Heart left ventricle (tissue), 16 donors: ENCODE data around the gene CDK10. TPM values are rescaled to one million over a fixed set of nuclear protein-coding genes. Genes with fewer than 3 reads are reported as not detected.

ENCODE experiments used
- ATAC-seq, 4 donors: fragments of 200-7000 bp; cut with Tn5 transposase; one replicate each; pipeline ENCODE4 v1.9.1; 2020 to 2022; ENCODE audit warnings: moderate library complexity in 4 of 4, mild to moderate bottlenecking in 3 of 4, moderate number of reproducible peaks in 1 of 4
- DNase-seq, 5 donors: peaks; one replicate each; pipeline ENCODE4 v3.0.0-alpha.2; 2020
- H3K27ac ChIP-seq, 12 donors: fragments of 200-600 bp; sonication (generic) in 4 of 12; one replicate each; pipeline versions ENCODE4 v1.5.0 to v1.8.0; 2016 to 2022; ENCODE audit warnings: mild to moderate bottlenecking in 2 of 12
- H3K27me3 ChIP-seq, 9 donors: fragments of 200-600 bp; sonication (generic) in 2 of 9; one replicate each; pipeline versions ENCODE4 v1.5.1 to v1.8.0; 2016 to 2022; ENCODE audit warnings: mild to moderate bottlenecking in 3 of 9
- H3K36me3 ChIP-seq, 9 donors: fragments of 200-600 bp; sonication (generic) in 2 of 9; one replicate each; pipeline versions ENCODE4 v1.5.0 to v1.8.0; 2018 to 2022; ENCODE audit warnings: mild to moderate bottlenecking in 2 of 9
- H3K4me1 ChIP-seq, 12 donors: fragments of 200-600 bp; sonication (generic) in 4 of 12; one replicate each; pipeline versions ENCODE4 v1.5.0 to v1.8.0; 2016 to 2022; ENCODE audit warnings: mild to moderate bottlenecking in 3 of 12
- H3K4me3 ChIP-seq, 12 donors: fragments of 200-600 bp; sonication (generic) in 4 of 12; one replicate each; pipeline versions ENCODE4 v1.5.0 to v1.8.0; 2017 to 2022; ENCODE audit warnings: mild to moderate bottlenecking in 9 of 12, moderate library complexity in 4 of 12
- H3K9me3 ChIP-seq, 12 donors: fragments of 200-600 bp; sonication (generic) in 4 of 12; one replicate each; pipeline versions ENCODE4 v1.5.0 to v1.8.0; 2016 to 2022; ENCODE audit warnings: mild to moderate bottlenecking in 1 of 12
- CTCF ChIP-seq, 12 donors: fragments of 200-600 bp; sonication (generic) in 4 of 12; IDR thresholded peaks; one replicate each; pipeline versions ENCODE4 v1.5.0 to v1.8.0; 2018 to 2022; ENCODE audit warnings: antibody characterized with exemption in 12 of 12, mild to moderate bottlenecking in 5 of 12
- POLR2A ChIP-seq, 2 donors: fragments of 450-650 bp; IDR thresholded peaks; one replicate each; pipeline ENCODE4 v1.6.1; 2017; ENCODE audit warnings: antibody characterized with exemption in 2 of 2, mild to moderate bottlenecking in 2 of 2, moderate library complexity in 2 of 2
- WGBS, 4 donors: extraction: QIAGEN DNeasy Blood & Tissue Kit in 2 of 4; methylation state at CpG; one replicate each; pipeline versions ENCODE4 v1.1.5 to v1.1.7; 2013 to 2018; 5-methylcytosine and 5-hydroxymethylcytosine counted together
- intact Hi-C, 10 donors: fragments of 100-400 bp; cut with DNase I; formaldehyde crosslinking; loops; one replicate each; pipeline versions ENCODE4 v1.11.1 to v1.14.2; 2022
- polyA plus RNA-seq, 2 donors: library from polyadenylated mRNA; stranded (reverse); fragments of 200-250 nt; gene quantifications; one replicate each; pipeline ENCODE4 v1.2.3, GENCODE V29; 2013
- total RNA-seq, 9 donors: library from RNA; depleted of rRNA in 2 of 9; stranded (reverse); fragments of >200 nt in 2 of 9; fragmentation: NEBNext Ultra II Directional in 3 of 9; extraction: Animal tissue kit (Norgen Biotek cat#: 25700) in 3 of 9; gene quantifications; one replicate each; pipeline versions ENCODE4 v1.1.0 to v1.2.4, GENCODE V29; 2016 to 2023
- donor health status: ischemic (EF 13 %, LVEDD 7.1; RV severe dilation, severe dysfunction).
- donor health status: healthy with polysubstance abuse.
- donor health status: DM: no; HTN: yes; CAD: no.
- donor health status: DM: no; HTN: no; CAD: no.
- donor health status: ischemic (EF 25% LVEDD 6.9; RV normal size, moderate dysfunction).
- donor health status: ischemic (EF 25% LVEDD 5.7; RV mildly dilated, moderate dysfunction).
- donor health status: healthy.
- donor health status: DM: yes; HTN: yes; CAD: no.
- donor health status: ischemic (EF 35%, LVEDD 5.7; RV mildly dilated, moderate dysfunction).
- donor health status: nonischemic (EF 11% LVEDD 7.7; RV severe dilation, severe dysfunction).
- donor health status: DM: yes; HTN: yes; CAD: no.
- donor health status: PGD.
- donor health status: ischemic (EF 29% LVEDD 5.4; RV normal size, mild dysfunction).
- donor health status: nonischemic (EF 23%, LVEDD 6.1; RV moderate dilation, normal function).

CDK10 gene
- total and polyA plus RNA-seq, 11 donors: 16.1 to 31.4 (median 21.5) TPM

GRCh38 chr16:89711601-89712273 lies 25.2 kb downstream of the CDK10 start:
- Histone ChIP-seq H3K4me1 (peaks cover 0 to 13% (median 0%) of the 10 kb centered on the region in 12 donors), H3K36me3 (peaks cover 0 to 8% (median 0%) of the 10 kb centered on the region in 9 donors), H3K27me3 (peaks cover 0 to 4% (median 0%) of the 10 kb centered on the region in 9 donors), H3K4me3 (peak overlapping the region in 6 of 12 donors; percentile 8 to 56 (median 23)), H3K27ac (no peak overlapping the region), H3K9me3 (no peaks in the 10 kb centered on the region)
- intact Hi-C loops: no loop called here
- ATAC-seq: peak in 3 of 4 donors; percentile 34 to 62 (median 40)
- TF ChIP-seq CTCF (IDR thresholded peaks at IDR 0.05) (no peak), POLR2A (IDR thresholded peaks at IDR 0.05) (no peak)
- 13 to 18% (median 13%) methylated on average over 17 to 48 of the region's 48 CpGs for WGBS, 4 donors
- peak in 2 of 5 donors; percentile 38 to 40 for DNase-seq

- no peaks in the 10 kb centered on the region for H3K9me3 ChIP-seq
- H3K27me3 ChIP-seq: peaks cover 0 to 4% (median 0%) of the 10 kb centered on the region in 9 donors
- TF ChIP-seq CTCF (IDR thresholded peaks at IDR 0.05): no peak
- no peak for TF ChIP-seq POLR2A (IDR thresholded peaks at IDR 0.05)
- H3K36me3 ChIP-seq: peaks cover 0 to 8% (median 0%) of the 10 kb centered on the region in 9 donors
- H3K4me3 ChIP-seq: peak overlapping the region in 4 of 12 donors; percentile 8 to 56 (median 25)
- intact Hi-C loops: no loop called here
- H3K4me1 ChIP-seq: peaks cover 0 to 13% (median 0%) of the 10 kb centered on the region in 12 donors
- ATAC-seq: no peak
- no peak for DNase-seq
- no peak overlapping the region for H3K27ac ChIP-seq
- WGBS, 4 donors: 26 to 39% (median 33%) methylated on average over 15 to 22 of the region's 22 CpGs
Measured at GRCh38 chr16:89712274-89712781, 25.8 kb downstream of the CDK10 start.

- 91 to 96% (median 94%) methylated on average over 12 to 15 of the region's 15 CpGs for WGBS, 4 donors
- H3K9me3 ChIP-seq: no peaks in the 10 kb centered on the region
Measured at GRCh38 chr16:89716493-89716892, 30.0 kb downstream of the CDK10 start.

More at GRCh38 chr16:89716493-89716892, 30.0 kb downstream of the CDK10 start:
- ATAC-seq (no peak), DNase-seq (no peak)
- H3K27ac ChIP-seq: no peak overlapping the region
- H3K4me3 ChIP-seq: no peak overlapping the region
- no peaks in the 10 kb centered on the region for H3K36me3 ChIP-seq
- intact Hi-C loops: no loop called here
- H3K27me3 ChIP-seq: peaks cover 0 to 4% (median 0%) of the 10 kb centered on the region in 9 donors
- TF ChIP-seq CTCF (IDR thresholded peaks at IDR 0.05): no peak
- no peak for TF ChIP-seq POLR2A (IDR thresholded peaks at IDR 0.05)
- H3K4me1 ChIP-seq: peaks cover 0 to 36% (median 10%) of the 10 kb centered on the region in 12 donors
